Measurements from ENCODE around the gene HERC5.
"Not testable (repeated sequence)": the region's sequence is repeated elsewhere in the genome, so short reads cannot be mapped to it uniquely, and the experiment has no call there.

The HERC5 gene

DNA sequence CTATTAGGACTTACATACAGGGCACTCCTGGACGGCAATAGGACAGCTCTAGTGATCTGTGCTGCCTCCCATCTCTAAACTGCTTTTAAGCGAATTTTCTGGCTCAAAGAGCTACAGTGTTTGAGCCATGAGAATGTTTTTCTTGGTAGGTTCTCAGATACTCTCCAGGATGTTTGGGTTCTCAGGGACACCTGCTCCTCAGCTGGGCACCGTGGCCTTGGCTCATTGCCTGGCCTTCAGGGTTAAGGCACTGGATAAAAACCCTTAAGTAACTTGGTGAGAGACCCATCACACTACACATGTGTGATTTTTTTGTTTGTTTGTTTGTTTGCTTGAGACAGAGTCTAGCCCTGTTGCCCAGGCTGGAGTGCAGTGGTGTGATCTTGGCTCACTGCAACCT lies 38.5 kb upstream of the HERC5 start:
- no peak for DNase-seq (ENCODE audit: low spot score)
- no peak for TF ChIP-seq CTCF (IDR thresholded peaks at IDR 0.05; ENCODE audit: extremely low read depth, missing control alignments)

- no peak for TF ChIP-seq CTCF (IDR thresholded peaks at IDR 0.05; ENCODE audit: extremely low read depth, missing control alignments)
- peak; percentile 14 for DNase-seq (ENCODE audit: low spot score)
Observed at GRCh38 chr4:88419874-88420273, 37.0 kb upstream of the HERC5 start.

GRCh38 chr4:88420844-88421243 lies 36.1 kb upstream of the HERC5 start:
- no peak for TF ChIP-seq CTCF (IDR thresholded peaks at IDR 0.05; ENCODE audit: extremely low read depth, missing control alignments)
- DNase-seq (ENCODE audit: low spot score), result no peak

DNA sequence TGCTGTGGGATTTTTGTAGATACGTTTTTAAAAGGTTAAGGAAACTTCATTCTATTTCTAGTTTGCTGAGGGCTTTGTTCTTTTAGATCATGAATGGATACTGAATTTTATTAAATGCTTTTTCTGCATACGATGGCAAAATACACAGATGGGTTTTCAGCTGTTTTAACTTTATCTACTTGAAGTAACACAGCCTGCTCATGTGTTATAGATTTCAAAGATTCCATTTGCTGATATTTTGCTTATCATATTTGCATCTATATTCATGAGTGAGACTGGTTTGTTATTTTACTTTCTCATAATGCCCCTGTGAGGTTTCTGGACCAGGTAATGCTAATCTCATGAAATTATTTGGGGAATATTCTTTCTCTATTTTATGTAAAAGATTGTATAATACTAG lies 34.5 kb upstream of the HERC5 start:
- no peak for DNase-seq (ENCODE audit: low spot score)
- TF ChIP-seq CTCF (IDR thresholded peaks at IDR 0.05; ENCODE audit: extremely low read depth, missing control alignments), result no peak

- DNase-seq (ENCODE audit: low spot score), result no peak
- no peak for TF ChIP-seq CTCF (IDR thresholded peaks at IDR 0.05; ENCODE audit: extremely low read depth, missing control alignments)
Observed at GRCh38 chr4:88429401-88429800, 27.5 kb upstream of the HERC5 start.

GRCh38 chr4:88435987-88436693 lies 20.8 kb upstream of the HERC5 start:
- DNase-seq (ENCODE audit: low spot score), result no peak
- TF ChIP-seq CTCF (IDR thresholded peaks at IDR 0.05; ENCODE audit: extremely low read depth, missing control alignments), result no peak

GRCh38 chr4:88437873-88438272 lies 19.0 kb upstream of the HERC5 start:
- not testable (repeated sequence) for DNase-seq (ENCODE audit: low spot score)

- TF ChIP-seq CTCF (IDR thresholded peaks at IDR 0.05; ENCODE audit: extremely low read depth, missing control alignments), result no peak
- DNase-seq (ENCODE audit: low spot score), result no peak
Observed at GRCh38 chr4:88439161-88439760, 17.7 kb upstream of the HERC5 start.

Data from GM20000 (cell line).